ENCODE data around the gene MIPOL1. TPM values are rescaled to one million over a fixed set of nuclear protein-coding genes. Genes with fewer than 3 reads are reported as not detected.

MIPOL1 gene
- total RNA-seq, 1 experiment from 2014 or later = 13.1 TPM

GRCh38 chr14:37170993-37171392 lies 26.7 kb upstream of the MIPOL1 start:
- Histone ChIP-seq H3K4me2 (no peak overlapping the region), H4K20me1 (ENCODE audit: insufficient read depth) (no peaks in the 10 kb centered on the region), H3K9me2 (ENCODE audit: insufficient read depth) (no peaks in the 10 kb centered on the region), H3K4me3 (no peak overlapping the region), H3K27me3 (ENCODE audit: insufficient read depth, low read depth) (no peaks in the 10 kb centered on the region), H2AFZ (no peak overlapping the region), H3F3A (ENCODE audit: insufficient read depth, low read depth) (no peaks in the 10 kb centered on the region), H3K27ac (no peak overlapping the region), H3K79me2 (ENCODE audit: low read depth) (peaks cover 7% of the 10 kb centered on the region; the same call in 1 of the 2 replicates), H3K36me3 (ENCODE audit: low read depth) (no peaks in the 10 kb centered on the region), H3K9me3 (ENCODE audit: insufficient read depth, low read depth) (no peaks in the 10 kb centered on the region), H3K4me1 (replicated peaks; ENCODE audit: insufficient read depth) (peaks cover 12% of the 10 kb centered on the region)
- CTCF ChIA-PET = interaction anchor here (1.2 kb wide), 1 partner anchor 21 kb away, joined by 3 read pairs; no protein-coding TSS in a partner anchor
- intact Hi-C loops (cut with micrococcal nuclease; ENCODE audit: unreplicated experiment) = no loop called here
- POLR2A ChIA-PET (ENCODE audit: unreplicated experiment) = interaction anchor here (0.6 kb wide), 2 partner anchors 31 to 1296 kb away, joined by 3 to 4 read pairs; no protein-coding TSS in a partner anchor
- DNase-seq = no peak
- no TSS peak for BruUV-seq (replicated peaks)
- no peak for TF ChIP-seq EZH2 (IDR thresholded peaks at IDR 0.05; ENCODE audit: low read depth)
- TF ChIP-seq, protein P1, sequence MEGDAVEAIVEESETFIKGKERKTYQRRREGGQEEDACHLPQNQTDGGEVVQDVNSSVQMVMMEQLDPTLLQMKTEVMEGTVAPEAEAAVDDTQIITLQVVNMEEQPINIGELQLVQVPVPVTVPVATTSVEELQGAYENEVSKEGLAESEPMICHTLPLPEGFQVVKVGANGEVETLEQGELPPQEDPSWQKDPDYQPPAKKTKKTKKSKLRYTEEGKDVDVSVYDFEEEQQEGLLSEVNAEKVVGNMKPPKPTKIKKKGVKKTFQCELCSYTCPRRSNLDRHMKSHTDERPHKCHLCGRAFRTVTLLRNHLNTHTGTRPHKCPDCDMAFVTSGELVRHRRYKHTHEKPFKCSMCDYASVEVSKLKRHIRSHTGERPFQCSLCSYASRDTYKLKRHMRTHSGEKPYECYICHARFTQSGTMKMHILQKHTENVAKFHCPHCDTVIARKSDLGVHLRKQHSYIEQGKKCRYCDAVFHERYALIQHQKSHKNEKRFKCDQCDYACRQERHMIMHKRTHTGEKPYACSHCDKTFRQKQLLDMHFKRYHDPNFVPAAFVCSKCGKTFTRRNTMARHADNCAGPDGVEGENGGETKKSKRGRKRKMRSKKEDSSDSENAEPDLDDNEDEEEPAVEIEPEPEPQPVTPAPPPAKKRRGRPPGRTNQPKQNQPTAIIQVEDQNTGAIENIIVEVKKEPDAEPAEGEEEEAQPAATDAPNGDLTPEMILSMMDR (conservative IDR thresholded peaks at IDR 0.05) = no peak

DNA sequence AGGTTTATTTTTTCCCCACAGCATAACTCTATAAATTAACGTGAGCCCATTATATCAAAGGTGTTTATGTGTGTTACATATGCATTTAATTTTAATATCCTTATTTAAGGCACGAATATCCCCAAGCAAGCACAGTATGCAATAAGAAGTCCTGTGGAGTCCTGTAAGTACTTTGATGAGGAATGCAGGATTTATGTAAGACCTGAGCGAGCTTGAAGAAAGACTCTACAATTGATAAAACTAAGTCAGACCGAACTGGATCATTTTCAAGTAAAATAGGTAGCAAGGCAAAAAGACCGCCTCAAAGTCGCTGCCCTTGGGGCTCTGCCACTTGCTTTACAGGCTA lies 26.1 kb upstream of the MIPOL1 start:
- H3K27me3 ChIP-seq (ENCODE audit: insufficient read depth, low read depth) = no peaks in the 10 kb centered on the region
- ChIA-PET CTCF (interaction anchor here (1.2 kb wide), 1 partner anchor 22 kb away, joined by 3 read pairs; no protein-coding TSS in a partner anchor), POLR2A (ENCODE audit: unreplicated experiment) (interaction anchor here (0.6 kb wide), 2 partner anchors 31 to 1297 kb away, joined by 3 to 4 read pairs; no protein-coding TSS in a partner anchor)
- H2AFZ ChIP-seq = peak overlapping the region; percentile 99
- no peak for DNase-seq
- peak overlapping the region; percentile 80 for H3K4me3 ChIP-seq
- H3F3A ChIP-seq (ENCODE audit: insufficient read depth, low read depth) = no peaks in the 10 kb centered on the region
- no peaks in the 10 kb centered on the region for H3K36me3 ChIP-seq (ENCODE audit: low read depth)
- no peaks in the 10 kb centered on the region for H3K9me2 ChIP-seq (ENCODE audit: insufficient read depth)
- no peak for TF ChIP-seq EZH2 (IDR thresholded peaks at IDR 0.05; ENCODE audit: low read depth)
- TF ChIP-seq, protein P1 (conservative IDR thresholded peaks at IDR 0.05) = no peak
- peak overlapping the region; percentile 76 for H3K27ac ChIP-seq
- intact Hi-C loops (cut with micrococcal nuclease; ENCODE audit: unreplicated experiment) = loop anchor here (2.0 kb wide), 1 partner anchor 27 kb away; no protein-coding TSS in a partner anchor
- H3K9me3 ChIP-seq (ENCODE audit: insufficient read depth, low read depth) = no peaks in the 10 kb centered on the region
- H3K4me2 ChIP-seq = peak overlapping the region; percentile 84
- BruUV-seq (replicated peaks) = no TSS peak
- H4K20me1 ChIP-seq (ENCODE audit: insufficient read depth) = no peaks in the 10 kb centered on the region
- H3K4me1 ChIP-seq (replicated peaks; ENCODE audit: insufficient read depth) = peaks cover 12% of the 10 kb centered on the region
- peaks cover 7% of the 10 kb centered on the region; the same call in 1 of the 2 replicates for H3K79me2 ChIP-seq (ENCODE audit: low read depth)

- Histone ChIP-seq H3K9me2 (ENCODE audit: insufficient read depth) (no peaks in the 10 kb centered on the region), H3K27me3 (ENCODE audit: insufficient read depth, low read depth) (no peaks in the 10 kb centered on the region), H2AFZ (peak within 1 kb of the TSS; percentile 99), H4K20me1 (ENCODE audit: insufficient read depth) (no peaks in the 10 kb centered on the region), H3K27ac (peak within 1 kb of the TSS; percentile 76), H3K4me1 (replicated peaks; ENCODE audit: insufficient read depth) (peaks cover 12% of the 10 kb centered on the region), H3K4me2 (peak within 1 kb of the TSS; percentile 84), H3F3A (ENCODE audit: insufficient read depth, low read depth) (no peaks in the 10 kb centered on the region), H3K79me2 (ENCODE audit: low read depth) (peaks cover 7% of the 10 kb centered on the region; the same call in 1 of the 2 replicates), H3K9me3 (ENCODE audit: insufficient read depth, low read depth) (no peaks in the 10 kb centered on the region), H3K4me3 (peak within 1 kb of the TSS; percentile 80), H3K36me3 (ENCODE audit: low read depth) (no peaks in the 10 kb centered on the region)
- TSS peak; percentile 92 for BruUV-seq (replicated peaks)
- POLR2A ChIA-PET (ENCODE audit: unreplicated experiment) = no interaction called here
- CTCF ChIA-PET = no interaction called here
- no peak for TF ChIP-seq EZH2 (IDR thresholded peaks at IDR 0.05; ENCODE audit: low read depth)
- TF ChIP-seq, protein P1 (conservative IDR thresholded peaks at IDR 0.05) = no peak
- intact Hi-C loops (cut with micrococcal nuclease; ENCODE audit: unreplicated experiment) = loop anchor here (2.0 kb wide), 1 partner anchor 27 kb away; no protein-coding TSS in a partner anchor
- peak; percentile 63 to 65 for DNase-seq
Measured at GRCh38 chr14:37172024-37172869, 25.5 kb upstream of the MIPOL1 start, which contains the start of gene SLC25A21. TSS of gene SLC25A21 (minus strand) at chr14:37172606.
